A673 (cell line): ENCODE measurements around the gene OR10D3.

Experiments
- EZH2 ChIP-seq: fragments of 200-600 bp; sonication (generic); IDR thresholded peaks from 2 replicates; pipeline ENCODE4 v1.6.1; 2017; ENCODE audit warnings: borderline replicate concordance, low read depth, mild to moderate bottlenecking, mixed read lengths, antibody characterized with exemption, low read length; ENCODE audit not compliant: poor library complexity, severe bottlenecking
- TF ChIP-seq, protein P1 (sequence below): fragments of 300-800, 200-600 bp; sonication (generic); conservative IDR thresholded peaks from 2 replicates; pipeline ENCODE4 v1.5.1; 2017; ENCODE audit warnings: low read depth, mild to moderate bottlenecking, antibody characterized with exemption, low read length, moderate library complexity, mixed read lengths

DNA sequence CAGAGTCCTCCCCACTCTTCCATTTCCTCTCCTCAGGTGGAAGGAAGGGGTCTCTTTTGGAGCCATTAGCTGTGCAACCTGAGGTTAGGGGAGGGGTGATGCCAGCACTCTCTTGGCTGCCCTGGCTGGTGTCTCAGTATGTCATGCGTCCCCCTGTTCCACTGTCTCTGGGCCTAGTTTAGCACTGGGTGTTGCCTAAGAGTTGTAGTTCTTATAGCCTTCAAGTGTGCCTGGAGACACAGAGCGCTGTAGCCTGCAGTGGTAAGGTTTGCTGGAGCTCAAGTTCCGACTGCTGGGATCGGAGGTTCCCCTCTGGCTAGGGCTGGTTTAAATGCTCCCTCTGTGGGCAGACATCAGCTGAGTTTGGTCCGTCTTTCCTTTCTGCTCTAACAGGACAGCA lies 20.9 kb downstream of the OR10D3 start:
- TF ChIP-seq, protein P1, sequence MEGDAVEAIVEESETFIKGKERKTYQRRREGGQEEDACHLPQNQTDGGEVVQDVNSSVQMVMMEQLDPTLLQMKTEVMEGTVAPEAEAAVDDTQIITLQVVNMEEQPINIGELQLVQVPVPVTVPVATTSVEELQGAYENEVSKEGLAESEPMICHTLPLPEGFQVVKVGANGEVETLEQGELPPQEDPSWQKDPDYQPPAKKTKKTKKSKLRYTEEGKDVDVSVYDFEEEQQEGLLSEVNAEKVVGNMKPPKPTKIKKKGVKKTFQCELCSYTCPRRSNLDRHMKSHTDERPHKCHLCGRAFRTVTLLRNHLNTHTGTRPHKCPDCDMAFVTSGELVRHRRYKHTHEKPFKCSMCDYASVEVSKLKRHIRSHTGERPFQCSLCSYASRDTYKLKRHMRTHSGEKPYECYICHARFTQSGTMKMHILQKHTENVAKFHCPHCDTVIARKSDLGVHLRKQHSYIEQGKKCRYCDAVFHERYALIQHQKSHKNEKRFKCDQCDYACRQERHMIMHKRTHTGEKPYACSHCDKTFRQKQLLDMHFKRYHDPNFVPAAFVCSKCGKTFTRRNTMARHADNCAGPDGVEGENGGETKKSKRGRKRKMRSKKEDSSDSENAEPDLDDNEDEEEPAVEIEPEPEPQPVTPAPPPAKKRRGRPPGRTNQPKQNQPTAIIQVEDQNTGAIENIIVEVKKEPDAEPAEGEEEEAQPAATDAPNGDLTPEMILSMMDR = no peak
- no peak for TF ChIP-seq EZH2
